ENCODE measurements around the gene PSKH1. TPM values are rescaled to one million over a fixed set of nuclear protein-coding genes. Genes with fewer than 3 reads are reported as not detected.

Gene PSKH1
- total RNA-seq, 1 experiment from 2014 or later = 24.2 TPM

DNA sequence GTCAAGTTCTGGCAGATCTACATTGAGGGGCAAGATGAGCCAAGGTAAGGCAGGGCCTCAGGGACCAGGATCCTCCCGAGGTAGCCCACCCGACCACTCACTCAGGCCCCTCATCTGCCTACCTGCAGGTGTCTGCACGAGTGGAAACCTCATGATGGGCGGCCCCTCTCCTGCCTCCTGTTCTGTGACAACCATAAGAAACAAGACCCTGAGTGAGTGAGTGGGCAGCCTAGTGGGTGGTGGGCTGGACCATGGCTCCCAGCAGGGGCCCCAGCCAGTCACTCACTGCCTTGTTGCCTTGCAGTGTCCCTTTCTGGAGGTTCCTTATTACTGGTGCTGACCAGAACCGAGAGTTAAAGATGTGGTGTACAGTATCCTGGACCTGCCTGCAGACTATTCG is 14.8 kb upstream of the PSKH1 start:
- Histone ChIP-seq H3K36me3 (ENCODE audit: insufficient read depth, low read length, poor library complexity, severe bottlenecking) (peaks cover 62% of the 10 kb centered on the region), H3K27ac (ENCODE audit: low read depth, low read length, poor library complexity, severe bottlenecking) (no peak overlapping the region), H3K9me3 (ENCODE audit: low read depth, low read length, poor library complexity, severe bottlenecking) (no peaks in the 10 kb centered on the region), H3K4me3 (ENCODE audit: low read depth, low read length, poor library complexity, severe bottlenecking) (no peak overlapping the region), H3K27me3 (replicated peaks; ENCODE audit: insufficient read depth, low read depth, low read length, poor library complexity) (no peaks in the 10 kb centered on the region), H3K4me1 (ENCODE audit: insufficient read depth, low read length, poor library complexity, severe bottlenecking) (peaks cover 8% of the 10 kb centered on the region)
- POLR2A ChIA-PET (ENCODE audit: low non-redundant PET) = no interaction called here
- CTCF ChIA-PET = no interaction called here
- BruUV-seq (replicated peaks) = no TSS peak
- DNase-seq (ENCODE audit: low spot score) = no peak
- intact Hi-C loops (cut with micrococcal nuclease; ENCODE audit: unreplicated experiment) = no loop called here
- no peak for TF ChIP-seq EZH2 (IDR thresholded peaks at IDR 0.05; ENCODE audit: borderline replicate concordance, low read depth, low read length, poor library complexity, severe bottlenecking)

DNA sequence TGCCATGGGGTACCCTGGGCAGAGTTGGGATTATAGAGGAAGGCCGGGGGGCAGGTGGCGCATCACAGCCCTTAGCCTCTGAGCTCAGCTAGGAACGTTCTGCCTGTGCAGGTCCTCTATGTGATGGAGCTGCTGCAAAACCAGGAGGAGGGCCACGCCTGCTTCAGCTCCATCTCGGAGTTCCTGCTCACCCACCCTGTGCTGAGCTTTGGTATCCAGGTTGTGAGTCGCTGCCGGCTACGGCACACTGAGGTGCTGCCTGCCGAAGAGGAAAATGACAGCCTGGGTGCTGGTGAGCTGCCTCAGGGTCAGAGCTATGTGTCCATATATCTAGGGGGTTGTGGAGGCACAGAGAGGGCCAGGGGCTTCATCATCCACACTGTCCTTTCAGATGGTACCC is 14.2 kb upstream of the PSKH1 start:
- POLR2A ChIA-PET (ENCODE audit: low non-redundant PET) = no interaction called here
- DNase-seq (ENCODE audit: low spot score) = no peak
- Histone ChIP-seq H3K36me3 (ENCODE audit: insufficient read depth, low read length, poor library complexity, severe bottlenecking) (peaks cover 68% of the 10 kb centered on the region), H3K27me3 (replicated peaks; ENCODE audit: insufficient read depth, low read depth, low read length, poor library complexity) (no peaks in the 10 kb centered on the region), H3K4me3 (ENCODE audit: low read depth, low read length, poor library complexity, severe bottlenecking) (no peak overlapping the region), H3K27ac (ENCODE audit: low read depth, low read length, poor library complexity, severe bottlenecking) (no peak overlapping the region), H3K9me3 (ENCODE audit: low read depth, low read length, poor library complexity, severe bottlenecking) (no peaks in the 10 kb centered on the region), H3K4me1 (ENCODE audit: insufficient read depth, low read length, poor library complexity, severe bottlenecking) (peaks cover 7% of the 10 kb centered on the region)
- CTCF ChIA-PET = no interaction called here
- intact Hi-C loops (cut with micrococcal nuclease; ENCODE audit: unreplicated experiment) = no loop called here
- TF ChIP-seq, protein P1, sequence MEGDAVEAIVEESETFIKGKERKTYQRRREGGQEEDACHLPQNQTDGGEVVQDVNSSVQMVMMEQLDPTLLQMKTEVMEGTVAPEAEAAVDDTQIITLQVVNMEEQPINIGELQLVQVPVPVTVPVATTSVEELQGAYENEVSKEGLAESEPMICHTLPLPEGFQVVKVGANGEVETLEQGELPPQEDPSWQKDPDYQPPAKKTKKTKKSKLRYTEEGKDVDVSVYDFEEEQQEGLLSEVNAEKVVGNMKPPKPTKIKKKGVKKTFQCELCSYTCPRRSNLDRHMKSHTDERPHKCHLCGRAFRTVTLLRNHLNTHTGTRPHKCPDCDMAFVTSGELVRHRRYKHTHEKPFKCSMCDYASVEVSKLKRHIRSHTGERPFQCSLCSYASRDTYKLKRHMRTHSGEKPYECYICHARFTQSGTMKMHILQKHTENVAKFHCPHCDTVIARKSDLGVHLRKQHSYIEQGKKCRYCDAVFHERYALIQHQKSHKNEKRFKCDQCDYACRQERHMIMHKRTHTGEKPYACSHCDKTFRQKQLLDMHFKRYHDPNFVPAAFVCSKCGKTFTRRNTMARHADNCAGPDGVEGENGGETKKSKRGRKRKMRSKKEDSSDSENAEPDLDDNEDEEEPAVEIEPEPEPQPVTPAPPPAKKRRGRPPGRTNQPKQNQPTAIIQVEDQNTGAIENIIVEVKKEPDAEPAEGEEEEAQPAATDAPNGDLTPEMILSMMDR (conservative IDR thresholded peaks at IDR 0.05; ENCODE audit: low read depth, low read length) = no peak
- TF ChIP-seq EZH2 (IDR thresholded peaks at IDR 0.05; ENCODE audit: borderline replicate concordance, low read depth, low read length, poor library complexity, severe bottlenecking) = no peak
- no TSS peak for BruUV-seq (replicated peaks)

DNA sequence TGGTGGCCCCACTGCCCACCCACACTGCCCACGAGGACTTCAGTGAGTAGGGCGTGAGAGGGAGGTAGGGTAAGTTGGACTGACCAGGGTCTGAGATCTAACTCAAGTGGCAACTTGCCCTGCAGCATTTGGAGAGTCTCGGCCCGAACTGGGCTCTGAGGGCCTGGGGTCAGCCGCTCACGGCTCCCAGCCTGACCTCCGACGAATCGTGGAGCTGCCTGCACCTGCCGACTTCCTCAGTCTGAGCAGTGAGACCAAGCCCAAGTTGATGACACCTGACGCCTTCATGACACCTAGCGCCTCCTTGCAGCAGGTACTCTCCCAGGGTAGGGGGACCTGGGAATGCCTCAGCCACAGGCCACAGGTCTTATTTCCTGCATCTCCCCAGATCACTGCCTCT is 13.6 kb upstream of the PSKH1 start:
- H3K4me1 ChIP-seq (ENCODE audit: insufficient read depth, low read length, poor library complexity, severe bottlenecking) = peaks cover 4% of the 10 kb centered on the region
- no TSS peak for BruUV-seq (replicated peaks)
- no peaks in the 10 kb centered on the region for H3K27me3 ChIP-seq (replicated peaks; ENCODE audit: insufficient read depth, low read depth, low read length, poor library complexity)
- ChIA-PET CTCF (interaction anchor here (0.6 kb wide), 1 partner anchor 25 kb away, joined by 10 read pairs; no protein-coding TSS in a partner anchor), POLR2A (ENCODE audit: low non-redundant PET) (no interaction called here)
- no peak for DNase-seq (ENCODE audit: low spot score)
- H3K27ac ChIP-seq (ENCODE audit: low read depth, low read length, poor library complexity, severe bottlenecking) = no peak overlapping the region
- H3K4me3 ChIP-seq (ENCODE audit: low read depth, low read length, poor library complexity, severe bottlenecking) = no peak overlapping the region
- intact Hi-C loops (cut with micrococcal nuclease; ENCODE audit: unreplicated experiment) = no loop called here
- H3K9me3 ChIP-seq (ENCODE audit: low read depth, low read length, poor library complexity, severe bottlenecking) = no peaks in the 10 kb centered on the region
- no peak for TF ChIP-seq EZH2 (IDR thresholded peaks at IDR 0.05; ENCODE audit: borderline replicate concordance, low read depth, low read length, poor library complexity, severe bottlenecking)
- TF ChIP-seq, protein P1 (conservative IDR thresholded peaks at IDR 0.05; ENCODE audit: low read depth, low read length) = no peak
- H3K36me3 ChIP-seq (ENCODE audit: insufficient read depth, low read length, poor library complexity, severe bottlenecking) = peaks cover 74% of the 10 kb centered on the region

DNA sequence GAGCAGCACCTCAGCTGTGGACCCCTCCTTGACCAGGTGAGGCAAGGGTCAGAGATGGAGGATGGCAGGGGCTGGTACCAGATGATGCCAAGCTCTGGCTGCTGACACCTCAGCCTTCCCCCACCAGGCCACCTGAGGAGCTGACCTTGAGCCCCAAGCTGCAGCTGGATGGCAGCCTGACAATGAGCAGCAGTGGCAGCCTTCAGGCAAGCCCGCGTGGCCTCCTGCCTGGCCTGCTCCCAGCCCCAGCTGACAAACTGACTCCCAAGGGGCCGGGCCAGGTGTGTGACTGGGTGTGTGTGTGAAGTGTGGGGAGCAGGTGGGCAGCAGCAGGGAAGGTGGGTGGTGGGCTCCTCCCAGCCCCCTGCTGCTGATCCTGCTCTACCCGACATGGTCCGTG is 13.1 kb upstream of the PSKH1 start:
- H3K4me1 ChIP-seq (ENCODE audit: insufficient read depth, low read length, poor library complexity, severe bottlenecking) = peaks cover 8% of the 10 kb centered on the region
- no peak for DNase-seq (ENCODE audit: low spot score)
- CTCF ChIA-PET = interaction anchor here (0.6 kb wide), 1 partner anchor 25 kb away, joined by 10 read pairs; no protein-coding TSS in a partner anchor
- TF ChIP-seq, protein P1 (conservative IDR thresholded peaks at IDR 0.05; ENCODE audit: low read depth, low read length) = no peak
- no peak for TF ChIP-seq EZH2 (IDR thresholded peaks at IDR 0.05; ENCODE audit: borderline replicate concordance, low read depth, low read length, poor library complexity, severe bottlenecking)
- intact Hi-C loops (cut with micrococcal nuclease; ENCODE audit: unreplicated experiment) = no loop called here
- no peak overlapping the region for H3K27ac ChIP-seq (ENCODE audit: low read depth, low read length, poor library complexity, severe bottlenecking)
- no TSS peak for BruUV-seq (replicated peaks)
- no peaks in the 10 kb centered on the region for H3K27me3 ChIP-seq (replicated peaks; ENCODE audit: insufficient read depth, low read depth, low read length, poor library complexity)
- POLR2A ChIA-PET (ENCODE audit: low non-redundant PET) = no interaction called here
- H3K36me3 ChIP-seq (ENCODE audit: insufficient read depth, low read length, poor library complexity, severe bottlenecking) = peaks cover 75% of the 10 kb centered on the region
- no peaks in the 10 kb centered on the region for H3K9me3 ChIP-seq (ENCODE audit: low read depth, low read length, poor library complexity, severe bottlenecking)
- no peak overlapping the region for H3K4me3 ChIP-seq (ENCODE audit: low read depth, low read length, poor library complexity, severe bottlenecking)

Measured in A673 (cell line).